NCI-H1417 treated with DMSO at 0.1 percent for 48 hours (cell line): ENCODE data around the gene IGLL1.
"Not testable (repeated sequence)": the region's sequence is repeated elsewhere in the genome, so short reads cannot be mapped to it uniquely, and the experiment has no call there.

ENCODE experiments used
- DNase-seq: peaks from one replicate; lab custom pipeline; 2025; lab: John Stamatoyannopoulos, UW

Gene IGLL1

DNA sequence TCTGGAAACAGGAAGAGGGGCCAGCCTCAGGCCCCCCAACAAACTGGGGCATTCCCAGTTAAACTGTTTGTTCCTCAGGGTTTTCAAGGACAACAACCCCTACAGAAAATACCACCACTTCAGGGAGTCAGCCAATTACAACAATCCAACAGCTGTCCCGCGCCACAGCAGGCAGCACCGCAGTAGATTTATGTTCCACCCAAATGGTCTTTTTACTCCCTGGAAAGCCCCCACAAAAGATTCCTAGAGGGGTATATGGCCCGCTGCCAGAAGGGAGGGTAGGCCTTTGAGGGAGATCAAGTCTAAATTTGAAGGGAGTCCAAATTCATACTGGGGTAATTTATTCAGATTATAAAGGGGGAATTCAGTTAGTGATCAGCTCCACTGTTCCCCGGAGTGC is 39.3 kb downstream of the IGLL1 start:
- not testable (repeated sequence) for DNase-seq

- DNase-seq = not testable (repeated sequence)
These were observed 40.3 kb downstream of the IGLL1 start for GRCh38 chr22:23539839-23540198.

DNA sequence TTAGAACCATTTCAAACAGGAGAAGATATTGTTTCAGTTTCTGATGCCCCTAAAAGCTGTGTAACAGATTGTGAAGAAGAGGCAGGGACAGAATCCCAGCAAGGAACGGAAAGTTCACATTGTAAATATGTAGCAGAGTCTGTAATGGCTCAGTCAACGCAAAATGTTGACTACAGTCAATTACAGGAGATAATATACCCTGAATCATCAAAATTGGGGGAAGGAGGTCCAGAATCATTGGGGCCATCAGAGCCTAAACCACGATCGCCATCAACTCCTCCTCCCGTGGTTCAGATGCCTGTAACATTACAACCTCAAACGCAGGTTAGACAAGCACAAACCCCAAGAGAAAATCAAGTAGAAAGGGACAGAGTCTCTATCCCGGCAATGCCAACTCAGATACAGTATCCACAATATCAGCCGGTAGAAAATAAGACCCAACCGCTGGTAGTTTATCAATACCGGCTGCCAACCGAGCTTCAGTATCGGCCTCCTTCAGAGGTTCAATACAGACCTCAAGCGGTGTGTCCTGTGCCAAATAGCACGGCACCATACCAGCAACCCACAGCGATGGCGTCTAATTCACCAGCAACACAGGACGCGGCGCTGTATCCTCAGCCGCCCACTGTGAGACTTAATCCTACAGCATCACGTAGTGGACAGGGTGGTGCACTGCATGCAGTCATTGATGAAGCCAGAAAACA is 40.8 kb downstream of the IGLL1 start:
- no peak for DNase-seq

DNA sequence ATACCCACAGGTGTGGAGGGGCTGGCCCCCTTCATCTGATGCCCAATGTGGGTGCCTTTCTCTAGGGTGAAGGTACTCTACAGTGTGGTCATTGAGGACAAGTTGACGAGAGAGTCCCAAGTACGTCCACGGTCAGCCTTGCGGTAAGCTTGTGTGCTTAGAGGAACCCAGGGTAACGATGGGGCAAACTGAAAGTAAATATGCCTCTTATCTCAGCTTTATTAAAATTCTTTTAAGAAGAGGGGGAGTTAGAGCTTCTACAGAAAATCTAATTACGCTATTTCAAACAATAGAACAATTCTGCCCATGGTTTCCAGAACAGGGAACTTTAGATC is 41.4 kb downstream of the IGLL1 start:
- DNase-seq = not testable (repeated sequence)

- not testable (repeated sequence) for DNase-seq
These were observed 42.0 kb downstream of the IGLL1 start for GRCh38 chr22:23537830-23538695.

DNA sequence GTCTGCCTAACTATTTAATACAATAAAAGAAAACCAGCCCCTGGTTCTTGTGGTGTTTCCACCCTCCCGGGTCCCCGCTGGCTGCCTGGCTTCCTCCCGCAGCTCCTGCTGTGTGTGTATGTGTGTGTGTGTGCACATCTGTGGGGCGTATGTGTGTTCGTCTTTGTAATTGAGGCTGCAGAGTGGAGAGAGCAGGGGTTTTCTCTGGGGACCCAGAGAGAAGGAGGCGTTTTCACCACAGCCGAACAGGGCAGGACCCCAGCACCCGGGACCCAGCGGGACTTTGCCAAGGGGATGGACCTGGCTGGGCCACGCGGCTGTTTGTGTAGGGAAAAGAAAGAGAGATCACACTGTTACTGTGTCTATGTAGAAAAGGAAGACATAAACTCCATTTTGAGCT is 42.7 kb downstream of the IGLL1 start:
- DNase-seq = no peak

GRCh38 chr22:23536821-23537345 is 43.2 kb downstream of the IGLL1 start:
- DNase-seq = no peak

GRCh38 chr22:23535790-23536661 is 44.1 kb downstream of the IGLL1 start:
- not testable (repeated sequence) for DNase-seq

DNA sequence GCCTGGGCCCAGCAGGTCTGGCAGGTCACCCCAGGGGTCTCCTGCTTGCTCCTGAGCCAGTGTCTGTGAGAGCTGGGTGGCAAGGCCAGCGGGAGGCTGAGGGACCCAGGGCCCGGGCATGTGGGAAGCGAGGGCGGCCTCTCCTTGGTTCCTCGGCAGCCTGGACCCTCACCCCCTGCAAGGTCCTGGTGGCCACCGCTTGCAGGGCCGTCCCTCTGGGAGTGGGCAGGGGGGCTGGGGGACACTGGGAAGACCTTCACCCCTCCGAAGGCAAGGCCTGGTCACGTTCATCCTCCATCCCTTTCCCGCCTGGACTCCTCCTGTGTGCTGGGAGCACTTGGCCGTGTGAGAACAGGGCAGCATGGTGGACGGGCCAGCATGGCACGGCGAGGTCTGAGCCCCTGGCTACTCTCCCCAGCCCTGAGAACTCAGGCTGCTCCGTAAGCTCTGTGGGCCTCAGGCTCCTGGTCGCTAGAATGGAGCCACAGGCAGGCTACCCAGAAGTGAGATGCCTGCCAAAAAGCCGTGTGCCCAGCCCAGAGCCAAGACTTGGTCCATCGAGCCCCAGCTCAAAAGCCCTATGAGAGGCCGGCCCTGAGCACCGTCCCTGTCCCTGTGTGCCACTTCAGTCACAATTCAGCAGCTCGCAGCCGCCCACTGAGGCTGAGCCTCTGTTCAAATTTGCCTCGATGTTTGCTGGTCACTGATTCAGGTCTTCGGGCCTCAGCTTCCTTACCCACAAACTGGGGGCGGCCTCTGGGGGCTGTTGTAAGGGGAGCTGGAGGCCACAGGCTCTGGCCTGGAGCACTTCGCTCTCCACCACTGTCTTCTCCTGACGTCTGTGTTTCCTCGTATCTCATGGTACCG is 45.0 kb downstream of the IGLL1 start:
- no peak for DNase-seq

- DNase-seq = no peak
These were observed 45.8 kb downstream of the IGLL1 start for GRCh38 chr22:23534201-23534850.

DNA sequence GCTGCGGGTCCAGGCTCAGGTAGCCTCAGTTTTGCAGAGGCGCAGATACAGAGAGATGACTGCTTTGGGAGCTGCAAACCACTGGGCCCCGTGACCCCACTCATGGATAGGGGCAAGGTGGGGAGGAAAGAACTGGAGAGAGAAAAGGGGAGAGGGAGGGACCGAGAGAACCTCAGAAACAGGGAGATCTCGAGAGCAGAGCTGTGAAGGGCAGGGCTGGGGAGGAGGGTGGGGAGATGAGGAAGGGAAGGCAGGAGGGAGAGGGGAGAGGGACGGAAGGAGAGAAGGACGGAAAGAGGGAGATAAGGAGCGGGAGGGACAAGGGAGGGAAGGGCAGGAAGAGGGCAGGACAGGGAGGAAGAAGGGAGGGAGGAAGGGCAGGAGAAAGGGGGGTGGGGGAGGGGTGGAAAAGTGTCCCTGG is 46.3 kb downstream of the IGLL1 start:
- DNase-seq = no peak

DNA sequence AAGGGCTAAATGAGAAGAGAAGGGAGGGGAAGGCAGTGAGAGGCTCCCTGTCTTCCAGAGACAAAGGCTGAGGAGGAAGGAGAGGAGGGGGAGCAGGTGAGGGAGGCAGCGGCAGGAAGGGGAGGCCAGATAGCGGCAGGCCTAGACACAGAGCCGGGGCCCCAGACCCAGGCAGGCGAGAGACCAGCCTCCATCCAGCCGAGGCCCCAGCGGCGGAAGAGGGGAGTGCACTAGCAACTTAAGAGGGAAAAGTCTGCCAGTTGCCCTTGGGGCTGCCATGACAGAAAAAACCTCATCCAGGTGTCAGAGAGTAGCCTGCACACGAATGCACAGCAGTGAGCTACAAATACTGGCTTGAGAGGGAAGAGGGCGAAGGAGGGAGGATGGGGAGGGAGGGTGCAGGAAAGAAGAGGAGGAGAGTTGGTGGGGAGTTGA is 46.7 kb downstream of the IGLL1 start:
- no peak for DNase-seq

- no peak for DNase-seq
These were observed 47.4 kb downstream of the IGLL1 start for GRCh38 chr22:23532731-23533130.

- no peak for DNase-seq
These were observed 48.0 kb downstream of the IGLL1 start for GRCh38 chr22:23531966-23532705.

DNA sequence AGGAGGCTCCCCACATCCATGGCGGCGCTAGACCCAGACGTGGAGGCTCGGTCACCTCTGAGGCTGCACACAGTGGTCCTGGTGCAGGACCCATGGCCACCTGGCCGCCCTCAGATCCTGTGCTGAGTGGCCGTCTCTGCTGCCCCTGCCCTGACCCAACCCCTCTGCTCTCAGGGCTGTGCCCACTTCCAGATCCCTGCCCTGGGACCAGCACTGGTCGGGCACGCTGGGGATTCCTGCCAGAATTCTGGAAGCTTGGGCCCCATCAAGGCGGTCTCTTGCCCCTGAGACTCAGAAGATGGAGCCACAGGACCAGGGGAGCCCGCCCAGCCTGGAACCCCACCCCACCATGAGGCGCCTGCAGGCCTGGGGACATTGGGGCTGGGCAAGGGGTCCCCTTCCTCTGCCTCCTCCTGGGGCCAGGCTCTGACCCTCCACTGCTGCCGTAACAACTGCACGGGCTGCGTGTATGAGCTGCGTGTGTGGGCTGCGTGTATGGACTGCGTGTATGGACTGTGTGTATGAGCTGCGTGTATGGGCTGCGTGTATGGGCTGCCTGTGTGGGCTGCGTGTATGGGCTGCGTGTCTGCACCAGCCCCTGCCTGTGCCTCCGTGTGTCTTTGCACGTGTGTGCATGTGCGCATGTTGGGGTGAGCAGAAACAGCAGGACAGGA is 48.7 kb downstream of the IGLL1 start:
- DNase-seq = no peak

- DNase-seq = no peak
These were observed 49.3 kb downstream of the IGLL1 start for GRCh38 chr22:23530766-23531282.

DNA sequence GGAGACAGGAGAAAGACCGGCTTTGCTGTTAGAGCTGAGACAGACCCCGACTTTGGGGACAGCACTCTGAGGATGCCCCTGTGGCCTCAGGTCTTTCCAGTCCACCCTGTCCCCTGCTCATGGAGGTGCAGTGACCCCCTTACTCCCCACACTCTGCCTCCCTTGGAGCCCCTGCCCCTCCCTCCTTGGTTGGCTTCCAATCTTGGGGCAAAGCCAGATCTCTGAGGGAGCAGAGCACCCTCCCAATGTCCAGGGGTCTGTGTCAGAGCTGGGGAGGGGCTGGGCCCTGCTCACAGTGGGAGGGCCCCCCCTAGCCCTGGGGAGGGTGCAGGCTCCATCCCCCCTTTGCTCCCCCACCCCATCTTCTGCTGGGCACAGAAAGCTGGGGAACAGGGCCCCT is 50.0 kb downstream of the IGLL1 start:
- no peak for DNase-seq

GRCh38 chr22:23529166-23530103 is 50.7 kb downstream of the IGLL1 start:
- no peak for DNase-seq
